ENCODE measurements around the gene RHBDF2. TPM values are rescaled to one million over a fixed set of nuclear protein-coding genes. Genes with fewer than 3 reads are reported as not detected.
"Not testable (repeated sequence)": the region's sequence is repeated elsewhere in the genome, so short reads cannot be mapped to it uniquely, and the experiment has no call there.

The RHBDF2 gene
- total RNA-seq, 2 experiments from 2014 or later: 51.4 to 52.1 TPM

GRCh38 chr17:76530095-76530723 is 29.0 kb upstream of the RHBDF2 start:
- Mint-ChIP-seq H3K27ac (peak overlapping the region; percentile 25), H3K27me3 (ENCODE audit: low read depth) (peaks cover 4% of the 10 kb centered on the region), H3K4me1 (ENCODE audit: low read depth) (peaks cover 14% of the 10 kb centered on the region), H3K9me3 (ENCODE audit: insufficient read depth) (no peaks in the 10 kb centered on the region), H3K4me3 (no peak overlapping the region), H3K36me3 (ENCODE audit: low read depth) (no peaks in the 10 kb centered on the region)
- CTCF ChIA-PET: interaction anchor here (1.2 kb wide), 1 partner anchor 29 kb away, joined by 4 read pairs; no protein-coding TSS in a partner anchor
- DNase-seq (no peak), ATAC-seq (no peak)
- POLR2A ChIA-PET: no interaction called here

- H3K4me3 Mint-ChIP-seq: no peak overlapping the region
- ChIA-PET CTCF (interaction anchor here (1.1 to 2.8 kb wide), 5 partner anchors 27 to 152 kb away, joined by 3 to 11 read pairs (median 9); no protein-coding TSS in a partner anchor), POLR2A (no interaction called here)
- H3K27ac Mint-ChIP-seq: no peak overlapping the region
- H3K4me1 Mint-ChIP-seq (ENCODE audit: low read depth): peaks cover 14% of the 10 kb centered on the region
- H3K27me3 Mint-ChIP-seq (ENCODE audit: low read depth): no peaks in the 10 kb centered on the region
- DNase-seq (no peak), ATAC-seq (no peak)
- no peaks in the 10 kb centered on the region for H3K36me3 Mint-ChIP-seq (ENCODE audit: low read depth)
- no peaks in the 10 kb centered on the region for H3K9me3 Mint-ChIP-seq (ENCODE audit: insufficient read depth)
Measured at GRCh38 chr17:76529224-76530094, 28.2 kb upstream of the RHBDF2 start.

- Mint-ChIP-seq H3K9me3 (ENCODE audit: insufficient read depth) (no peaks in the 10 kb centered on the region), H3K36me3 (ENCODE audit: low read depth) (no peaks in the 10 kb centered on the region), H3K27me3 (ENCODE audit: low read depth) (no peaks in the 10 kb centered on the region), H3K4me3 (peak overlapping the region; percentile 12), H3K4me1 (ENCODE audit: low read depth) (peaks cover 15% of the 10 kb centered on the region), H3K27ac (peak overlapping the region; percentile 49)
- no peak for ATAC-seq
- CTCF ChIA-PET: interaction anchor here (0.7 to 2.8 kb wide), 5 partner anchors 18 to 153 kb away, joined by 3 to 11 read pairs (median 9); no protein-coding TSS in a partner anchor
- POLR2A ChIA-PET: no interaction called here
- no peak for DNase-seq
Measured at GRCh38 chr17:76528528-76529223, 27.5 kb upstream of the RHBDF2 start.

- ATAC-seq (peak; percentile 42), DNase-seq (no peak)
- CTCF ChIA-PET: interaction anchor here (0.7 to 2.8 kb wide), 8 partner anchors 19 to 153 kb away, joined by 3 to 11 read pairs (median 4); partner anchors contain the start of gene UBE2O
- Mint-ChIP-seq H3K9me3 (ENCODE audit: insufficient read depth) (no peaks in the 10 kb centered on the region), H3K36me3 (ENCODE audit: low read depth) (no peaks in the 10 kb centered on the region), H3K27ac (peak overlapping the region; percentile 72), H3K4me1 (ENCODE audit: low read depth) (peaks cover 21% of the 10 kb centered on the region), H3K27me3 (ENCODE audit: low read depth) (no peaks in the 10 kb centered on the region), H3K4me3 (no peak overlapping the region)
- POLR2A ChIA-PET: no interaction called here
Measured at GRCh38 chr17:76528156-76528527, 26.9 kb upstream of the RHBDF2 start.

GRCh38 chr17:76527430-76528111 is 26.3 kb upstream of the RHBDF2 start:
- POLR2A ChIA-PET: no interaction called here
- Mint-ChIP-seq H3K27me3 (ENCODE audit: low read depth) (no peaks in the 10 kb centered on the region), H3K4me3 (no peak overlapping the region), H3K36me3 (ENCODE audit: low read depth) (no peaks in the 10 kb centered on the region), H3K4me1 (ENCODE audit: low read depth) (peaks cover 24% of the 10 kb centered on the region), H3K9me3 (ENCODE audit: insufficient read depth) (no peaks in the 10 kb centered on the region), H3K27ac (peak overlapping the region; percentile 57)
- DNase-seq (peak; percentile 65), ATAC-seq (peak; percentile 65)
- CTCF ChIA-PET: interaction anchor here (0.8 to 2.8 kb wide), 6 partner anchors 19 to 154 kb away, joined by 3 to 11 read pairs (median 7); partner anchors contain the start of gene UBE2O

GRCh38 chr17:76527016-76527415 is 25.8 kb upstream of the RHBDF2 start:
- POLR2A ChIA-PET; H3K27me3 Mint-ChIP-seq (ENCODE audit: low read depth); DNase-seq; ATAC-seq; H3K36me3 Mint-ChIP-seq (ENCODE audit: low read depth); H3K9me3 Mint-ChIP-seq (ENCODE audit: insufficient read depth); H3K4me3 Mint-ChIP-seq: not testable (repeated sequence)
- CTCF ChIA-PET: interaction anchor here (0.8 to 2.8 kb wide), 6 partner anchors 20 to 154 kb away, joined by 3 to 11 read pairs (median 7); partner anchors contain the start of gene UBE2O
- Mint-ChIP-seq H3K4me1 (ENCODE audit: low read depth) (peaks cover 24% of the 10 kb centered on the region), H3K27ac (peak overlapping the region; percentile 28)

- H3K4me3 Mint-ChIP-seq, POLR2A ChIA-PET, ATAC-seq: not testable (repeated sequence)
Measured at GRCh38 chr17:76525513-76525833, 24.2 kb upstream of the RHBDF2 start.

GRCh38 chr17:76524598-76525512 is 23.6 kb upstream of the RHBDF2 start:
- no peak overlapping the region for H3K4me3 Mint-ChIP-seq
- ChIA-PET CTCF (interaction anchor here (5.0 to 7.1 kb wide), 4 partner anchors 20 to 157 kb away, joined by 42 to 88 read pairs (median 62); no protein-coding TSS in a partner anchor), POLR2A (interaction anchor here (1.5 kb wide), 1 partner anchor 22 kb away, joined by 3 read pairs; no protein-coding TSS in a partner anchor)
- no peak for DNase-seq
- H3K27me3 Mint-ChIP-seq (ENCODE audit: low read depth): no peaks in the 10 kb centered on the region
- ATAC-seq: no peak
- no peaks in the 10 kb centered on the region for H3K36me3 Mint-ChIP-seq (ENCODE audit: low read depth)
- peaks cover 24% of the 10 kb centered on the region for H3K4me1 Mint-ChIP-seq (ENCODE audit: low read depth)
- H3K9me3 Mint-ChIP-seq (ENCODE audit: insufficient read depth): no peaks in the 10 kb centered on the region
- H3K27ac Mint-ChIP-seq: no peak overlapping the region

More at GRCh38 chr17:76525513-76525833, 24.2 kb upstream of the RHBDF2 start:
- H3K27me3 Mint-ChIP-seq (ENCODE audit: low read depth); H3K9me3 Mint-ChIP-seq (ENCODE audit: insufficient read depth); H3K27ac Mint-ChIP-seq; H3K36me3 Mint-ChIP-seq (ENCODE audit: low read depth); DNase-seq: not testable (repeated sequence)
- H3K4me1 Mint-ChIP-seq (ENCODE audit: low read depth): peaks cover 24% of the 10 kb centered on the region
- CTCF ChIA-PET: interaction anchor here (5.0 to 7.1 kb wide), 4 partner anchors 19 to 156 kb away, joined by 42 to 88 read pairs (median 62); no protein-coding TSS in a partner anchor

GRCh38 chr17:76523084-76524037 is 22.1 kb upstream of the RHBDF2 start:
- DNase-seq: peak; percentile 86
- ChIA-PET CTCF (interaction anchor here (0.6 to 7.1 kb wide), 49 partner anchors 9 to 193 kb away, joined by 3 to 88 read pairs (median 5); partner anchors contain the start of genes PRCD, RHBDF2, ST6GALNAC2 and UBE2O), POLR2A (interaction anchor here (1.4 to 1.5 kb wide), 2 partner anchors 23 to 34 kb away, joined by 3 to 4 read pairs; no protein-coding TSS in a partner anchor)
- Mint-ChIP-seq H3K4me1 (ENCODE audit: low read depth) (peaks cover 28% of the 10 kb centered on the region), H3K27me3 (ENCODE audit: low read depth) (no peaks in the 10 kb centered on the region), H3K9me3 (ENCODE audit: insufficient read depth) (no peaks in the 10 kb centered on the region), H3K4me3 (peak overlapping the region; percentile 51), H3K36me3 (ENCODE audit: low read depth) (no peaks in the 10 kb centered on the region), H3K27ac (peak overlapping the region; percentile 65)
- ATAC-seq: peak; percentile 88
